Esophagus muscularis mucosa (tissue), 4 donors: ENCODE results near the gene MN1. TPM values are rescaled to one million over a fixed set of nuclear protein-coding genes. Genes with fewer than 3 reads are reported as not detected.
"Not testable (repeated sequence)": the region's sequence is repeated elsewhere in the genome, so short reads cannot be mapped to it uniquely, and the experiment has no call there.

Experiments
- DNase-seq: peaks from one replicate; pipeline ENCODE4 v3.0.0-alpha.2; 2017; ENCODE audit errors: extremely low spot score
- H3K27ac ChIP-seq, 4 donors: fragments of 200-600 bp; sonication (generic); replicated peaks in 1 of 4; 1 replicate in 3 of 4; 2 replicates in 1 of 4; pipeline ENCODE4 v1.5.1; 2016 to 2019; ENCODE audit warnings: mild to moderate bottlenecking in 1 of 4
- H3K27me3 ChIP-seq, 4 donors: fragments of 200-600 bp; sonication (generic); one replicate each; pipeline versions ENCODE4 v1.5.1 to v1.6.0; 2016 to 2019
- H3K36me3 ChIP-seq, 4 donors: fragments of 200-600 bp; sonication (generic); one replicate each; pipeline ENCODE4 v1.5.1; 2016 to 2019
- H3K4me1 ChIP-seq, 4 donors: fragments of 200-600 bp; sonication (generic); one replicate each; pipeline ENCODE4 v1.5.1; 2016 to 2019
- H3K4me3 ChIP-seq, 4 donors: fragments of 200-600 bp; sonication (generic); 1 replicate in 2 of 4; 2 replicates in 2 of 4; pipeline ENCODE4 v1.5.1; 2016 to 2019; ENCODE audit warnings: mild to moderate bottlenecking in 4 of 4, moderate library complexity in 1 of 4
- H3K9me3 ChIP-seq, 4 donors: fragments of 200-600 bp; sonication (generic); 1 replicate in 3 of 4; 2 replicates in 1 of 4; pipeline ENCODE4 v1.5.1; 2016 to 2019
- EP300 ChIP-seq: sonication (generic); formaldehyde crosslinking; IDR thresholded peaks from one replicate; pipeline ENCODE4 v1.6.1; 2017; ENCODE audit warnings: antibody characterized with exemption
- POLR2A ChIP-seq: fragments of 450-650 bp; IDR thresholded peaks from one replicate; pipeline ENCODE4 v1.6.1; 2017; ENCODE audit warnings: antibody characterized with exemption, moderate library complexity, mild to moderate bottlenecking, low read depth
- POLR2AphosphoS5 ChIP-seq, 2 donors: sonication (generic); formaldehyde crosslinking; IDR thresholded peaks; one replicate each; pipeline ENCODE4 v1.6.1; 2017; ENCODE audit warnings: antibody characterized with exemption in 2 of 2
- WGBS: methylation state at CpG from one replicate; pipeline ENCODE4 v1.1.5; 2018; 5-methylcytosine and 5-hydroxymethylcytosine counted together
- intact Hi-C: fragments of 100-400 bp; cut with DNase I; formaldehyde crosslinking; loops from one replicate; pipeline ENCODE4 v1.15.1; 2023
- total RNA-seq, 4 donors: library from RNA; depleted of rRNA; stranded (reverse); fragments of >200 nt; gene quantifications; one replicate each; pipeline versions ENCODE4 v1.1.0 to v1.2.1, GENCODE V29; 2016
- TF ChIP-seq, protein P1 (sequence below), 3 experiments: fragments of 200-600 bp in 2 of 3; fragments of 450-650 bp in 1 of 3; sonication (generic) in 2 of 3; IDR thresholded peaks; one replicate each; pipeline ENCODE4 v1.5.1; 2017 to 2019; ENCODE audit warnings: antibody characterized with exemption in 3 of 3, mild to moderate bottlenecking in 2 of 3, moderate library complexity in 1 of 3

The MN1 gene
- total RNA-seq, 4 donors from 2014 or later = 16.2 to 47.3 (median 29.0) TPM

DNA sequence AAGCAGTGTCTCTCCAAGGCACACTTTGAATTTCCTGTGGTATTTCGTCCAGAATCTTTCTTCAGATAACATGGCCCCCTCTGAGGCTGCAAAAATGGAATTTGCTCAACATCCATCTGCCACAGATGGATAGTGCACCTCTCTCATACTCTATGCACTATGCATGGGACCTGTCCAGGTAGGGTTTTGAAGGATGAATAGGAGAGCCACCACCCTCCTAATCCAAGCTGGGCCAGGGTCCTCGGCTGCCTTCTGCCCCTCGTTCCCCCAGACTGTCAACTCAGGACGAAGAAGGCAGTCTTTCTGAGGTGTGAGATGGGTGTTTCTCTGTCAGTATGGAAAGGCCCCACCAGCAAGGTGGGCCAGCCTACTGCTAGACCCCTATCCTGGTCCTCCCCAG lies 56.4 kb downstream of the MN1 start:
- intact Hi-C loops = no loop called here
- H3K9me3 ChIP-seq = peaks cover 0 to 8% (median 5%) of the 10 kb centered on the region in 4 donors
- no peaks in the 10 kb centered on the region for H3K36me3 ChIP-seq
- no peak for DNase-seq
- TF ChIP-seq, protein P1, sequence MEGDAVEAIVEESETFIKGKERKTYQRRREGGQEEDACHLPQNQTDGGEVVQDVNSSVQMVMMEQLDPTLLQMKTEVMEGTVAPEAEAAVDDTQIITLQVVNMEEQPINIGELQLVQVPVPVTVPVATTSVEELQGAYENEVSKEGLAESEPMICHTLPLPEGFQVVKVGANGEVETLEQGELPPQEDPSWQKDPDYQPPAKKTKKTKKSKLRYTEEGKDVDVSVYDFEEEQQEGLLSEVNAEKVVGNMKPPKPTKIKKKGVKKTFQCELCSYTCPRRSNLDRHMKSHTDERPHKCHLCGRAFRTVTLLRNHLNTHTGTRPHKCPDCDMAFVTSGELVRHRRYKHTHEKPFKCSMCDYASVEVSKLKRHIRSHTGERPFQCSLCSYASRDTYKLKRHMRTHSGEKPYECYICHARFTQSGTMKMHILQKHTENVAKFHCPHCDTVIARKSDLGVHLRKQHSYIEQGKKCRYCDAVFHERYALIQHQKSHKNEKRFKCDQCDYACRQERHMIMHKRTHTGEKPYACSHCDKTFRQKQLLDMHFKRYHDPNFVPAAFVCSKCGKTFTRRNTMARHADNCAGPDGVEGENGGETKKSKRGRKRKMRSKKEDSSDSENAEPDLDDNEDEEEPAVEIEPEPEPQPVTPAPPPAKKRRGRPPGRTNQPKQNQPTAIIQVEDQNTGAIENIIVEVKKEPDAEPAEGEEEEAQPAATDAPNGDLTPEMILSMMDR (IDR thresholded peaks at IDR 0.05) = no peak
- TF ChIP-seq POLR2AphosphoS5 (IDR thresholded peaks at IDR 0.05) (no peak), POLR2A (no peak), EP300 (no peak)
- H3K27me3 ChIP-seq = no peaks in the 10 kb centered on the region
- H3K4me1 ChIP-seq = peaks cover 14 to 30% (median 24%) of the 10 kb centered on the region in 4 donors
- H3K4me3 ChIP-seq = no peak overlapping the region
- no peak overlapping the region for H3K27ac ChIP-seq
- WGBS = 89% methylated on average over 4 of the region's 4 CpGs

DNA sequence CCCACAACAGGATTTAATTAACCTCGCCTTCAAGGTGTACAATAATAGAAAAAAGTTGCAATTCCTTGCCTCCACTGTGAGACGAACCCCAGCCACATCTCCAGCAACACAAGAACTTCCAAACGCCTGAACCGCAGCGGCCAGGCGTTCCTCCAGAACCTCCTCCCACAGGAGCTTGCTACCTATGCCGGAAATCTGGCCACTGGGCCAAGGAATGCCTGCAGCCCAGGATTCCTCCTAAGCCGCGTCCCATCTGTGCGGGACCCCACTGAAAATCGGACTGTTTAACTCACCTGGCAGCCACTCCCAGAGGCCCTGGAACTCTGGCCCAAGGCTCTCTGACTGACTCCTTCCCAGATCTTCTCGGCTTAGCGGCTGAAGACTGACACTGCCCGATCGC lies 57.5 kb downstream of the MN1 start:
- 81% methylated on average over 12 of the region's 15 CpGs for WGBS
- DNase-seq = not testable (repeated sequence)

GRCh38 chr22:27740202-27740748 lies 61.3 kb downstream of the MN1 start:
- Histone ChIP-seq H3K27me3 (no peaks in the 10 kb centered on the region), H3K9me3 (peaks cover 0 to 13% (median 7%) of the 10 kb centered on the region in 4 donors), H3K36me3 (no peaks in the 10 kb centered on the region), H3K4me3 (no peak overlapping the region), H3K4me1 (no peaks in the 10 kb centered on the region), H3K27ac (no peak overlapping the region)
- TF ChIP-seq EP300 (no peak), POLR2A (no peak), POLR2AphosphoS5 (IDR thresholded peaks at IDR 0.05) (no peak)
- TF ChIP-seq, protein P1 (IDR thresholded peaks at IDR 0.05) = no peak
- no peak for DNase-seq
- 72% methylated on average over 3 of the region's 3 CpGs for WGBS
- intact Hi-C loops = no loop called here

More for the DNA sequence above, 57.5 kb downstream of the MN1 start:
- H3K36me3 ChIP-seq, H3K27me3 ChIP-seq, H3K9me3 ChIP-seq, H3K4me3 ChIP-seq, H3K27ac ChIP-seq, intact Hi-C loops: not testable (repeated sequence)
- peaks cover 3 to 19% (median 14%) of the 10 kb centered on the region in 4 donors for H3K4me1 ChIP-seq

- H3K27ac ChIP-seq = no peak overlapping the region
- WGBS = 91% methylated on average over 4 of the region's 4 CpGs
- peaks cover 0 to 13% (median 7%) of the 10 kb centered on the region in 4 donors for H3K9me3 ChIP-seq
- intact Hi-C loops = no loop called here
- no peak for DNase-seq
- no peaks in the 10 kb centered on the region for H3K27me3 ChIP-seq
- TF ChIP-seq EP300 (no peak), POLR2AphosphoS5 (IDR thresholded peaks at IDR 0.05) (no peak), POLR2A (no peak)
- TF ChIP-seq, protein P1 (IDR thresholded peaks at IDR 0.05) = no peak
- H3K36me3 ChIP-seq = no peaks in the 10 kb centered on the region
- no peak overlapping the region for H3K4me3 ChIP-seq
- H3K4me1 ChIP-seq = no peaks in the 10 kb centered on the region
These were observed 64.0 kb downstream of the MN1 start for GRCh38 chr22:27737521-27737920.

- intact Hi-C loops = no loop called here
- WGBS = 92% methylated on average over 2 of the region's 4 CpGs
- Histone ChIP-seq H3K9me3 (peaks cover 0 to 5% (median 2%) of the 10 kb centered on the region in 4 donors), H3K36me3 (no peaks in the 10 kb centered on the region), H3K4me3 (no peak overlapping the region), H3K4me1 (no peaks in the 10 kb centered on the region), H3K27ac (no peak overlapping the region), H3K27me3 (no peaks in the 10 kb centered on the region)
- TF ChIP-seq, protein P1 (IDR thresholded peaks at IDR 0.05) = no peak
- TF ChIP-seq EP300 (no peak), POLR2AphosphoS5 (IDR thresholded peaks at IDR 0.05) (no peak), POLR2A (no peak)
- DNase-seq = no peak
These were observed 67.5 kb downstream of the MN1 start for GRCh38 chr22:27734066-27734465.
